NCI-H748 treated with DMSO at 0.1 percent for 48 hours (cell line): ENCODE measurements around the gene NFKBIL1.
A peak's percentile ranks its signal among the peaks of the same experiment; 100 is the strongest.
"Not testable (repeated sequence)": the region's sequence is repeated elsewhere in the genome, so short reads cannot be mapped to it uniquely, and the experiment has no call there.

Experiments
- DNase-seq: peaks from one replicate; lab custom pipeline; 2025; lab: John Stamatoyannopoulos, UW

The NFKBIL1 gene, protein sequence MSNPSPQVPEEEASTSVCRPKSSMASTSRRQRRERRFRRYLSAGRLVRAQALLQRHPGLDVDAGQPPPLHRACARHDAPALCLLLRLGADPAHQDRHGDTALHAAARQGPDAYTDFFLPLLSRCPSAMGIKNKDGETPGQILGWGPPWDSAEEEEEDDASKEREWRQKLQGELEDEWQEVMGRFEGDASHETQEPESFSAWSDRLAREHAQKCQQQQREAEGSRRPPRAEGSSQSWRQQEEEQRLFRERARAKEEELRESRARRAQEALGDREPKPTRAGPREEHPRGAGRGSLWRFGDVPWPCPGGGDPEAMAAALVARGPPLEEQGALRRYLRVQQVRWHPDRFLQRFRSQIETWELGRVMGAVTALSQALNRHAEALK

DNA sequence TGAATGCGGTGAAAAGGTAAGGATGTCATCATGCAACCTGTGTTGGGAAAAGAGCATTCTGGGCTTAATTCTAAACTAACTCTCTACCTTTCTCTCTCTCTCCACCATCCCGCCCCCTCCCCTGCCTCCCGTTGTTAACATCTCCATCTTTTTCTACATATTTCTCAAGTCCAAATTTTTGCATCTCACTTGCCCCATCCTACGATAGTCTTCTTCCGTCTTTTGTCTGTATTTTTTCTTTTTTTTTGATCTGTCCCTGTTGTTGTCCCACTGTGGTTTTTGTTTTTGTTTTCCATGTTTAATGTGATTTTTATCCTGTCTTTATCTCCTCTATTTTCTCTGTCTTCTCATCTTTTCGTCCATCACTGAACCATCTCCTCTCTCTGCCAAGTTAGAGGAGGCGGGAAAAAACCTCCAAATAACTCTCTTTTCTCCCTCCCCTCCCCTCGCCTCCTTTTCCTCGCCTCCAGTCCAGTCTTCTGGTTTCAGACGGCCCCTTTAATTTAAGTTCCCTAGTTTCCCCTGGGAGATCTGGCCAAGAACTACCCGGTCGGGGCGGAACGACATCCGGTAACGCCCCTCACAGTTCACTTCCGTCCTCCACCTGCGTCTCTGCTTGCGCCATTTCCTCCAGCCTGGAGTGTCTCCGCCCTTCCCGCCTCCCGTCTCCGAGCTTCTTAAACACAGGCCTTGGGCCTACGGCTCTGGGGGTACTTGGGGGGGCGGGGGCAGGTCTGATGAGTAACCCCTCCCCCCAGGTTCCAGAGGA is at the start of gene NFKBIL1:
TSS of gene NFKBIL1 (plus strand) at position 651 of the 769 bp plus-strand sequence. CDS start at position 738, 87 bp downstream.
- peak; percentile 98 for DNase-seq

DNA sequence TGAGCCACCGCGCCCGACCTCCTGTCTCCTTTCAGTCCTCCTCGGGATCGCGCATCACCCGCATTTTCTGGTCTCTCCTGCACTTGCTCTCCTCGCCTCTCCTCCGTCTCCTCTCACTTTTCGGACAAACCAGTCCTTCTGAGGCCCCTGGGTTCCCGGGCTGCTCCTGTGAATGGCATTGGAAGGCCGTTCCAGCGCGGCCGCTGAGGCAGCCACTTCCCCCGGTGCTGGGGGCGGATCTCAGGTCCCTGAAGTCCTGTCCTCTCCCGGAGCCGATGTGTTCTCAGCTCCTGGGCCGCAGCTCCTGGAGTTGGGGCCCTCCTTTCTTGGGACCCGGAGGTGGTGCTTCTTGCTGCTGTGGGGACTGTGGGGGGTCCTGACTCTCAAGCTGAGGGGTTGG is 48.7 kb upstream of the NFKBIL1 start:
- no peak for DNase-seq

DNA sequence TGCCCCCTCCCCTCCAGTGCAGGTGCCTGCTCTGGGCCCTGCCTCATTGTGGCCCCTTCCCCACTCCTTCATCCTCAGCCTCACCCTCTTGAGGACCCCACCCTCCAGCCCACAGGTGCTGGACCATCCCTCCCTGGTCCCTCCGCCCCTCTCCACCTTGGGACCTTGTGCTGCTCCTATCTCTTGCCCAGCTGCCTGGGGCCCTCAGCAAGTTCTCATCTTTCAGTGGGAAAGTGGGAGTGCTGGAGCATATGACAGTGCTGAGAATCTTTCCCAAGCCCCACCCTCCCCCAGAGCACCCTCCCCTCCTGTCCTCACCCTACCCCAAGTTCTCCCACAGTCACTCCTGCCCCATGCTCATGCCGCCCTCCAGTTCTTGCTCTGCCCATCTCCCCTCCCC is 47.8 kb upstream of the NFKBIL1 start:
- not testable (repeated sequence) for DNase-seq

DNA sequence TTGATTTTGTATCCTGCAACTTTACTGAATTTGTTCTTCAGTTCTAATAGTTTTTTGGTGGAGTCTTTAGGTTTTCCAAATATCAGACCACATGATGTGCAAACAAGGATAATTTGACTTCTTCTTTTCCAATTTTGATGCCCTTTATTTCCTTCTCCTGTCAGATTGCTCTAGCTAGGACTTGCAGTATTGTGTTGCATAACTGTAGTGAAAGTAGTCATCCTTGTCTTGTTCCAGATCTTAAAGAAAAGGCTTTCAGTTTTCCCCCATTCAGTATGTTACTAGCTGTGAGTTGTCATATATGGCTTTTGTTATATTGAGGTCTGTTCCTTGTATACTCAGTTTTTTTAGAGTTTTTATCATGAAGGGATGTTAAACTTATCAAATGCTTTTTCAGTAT is 44.8 kb upstream of the NFKBIL1 start:
- DNase-seq: no peak

DNA sequence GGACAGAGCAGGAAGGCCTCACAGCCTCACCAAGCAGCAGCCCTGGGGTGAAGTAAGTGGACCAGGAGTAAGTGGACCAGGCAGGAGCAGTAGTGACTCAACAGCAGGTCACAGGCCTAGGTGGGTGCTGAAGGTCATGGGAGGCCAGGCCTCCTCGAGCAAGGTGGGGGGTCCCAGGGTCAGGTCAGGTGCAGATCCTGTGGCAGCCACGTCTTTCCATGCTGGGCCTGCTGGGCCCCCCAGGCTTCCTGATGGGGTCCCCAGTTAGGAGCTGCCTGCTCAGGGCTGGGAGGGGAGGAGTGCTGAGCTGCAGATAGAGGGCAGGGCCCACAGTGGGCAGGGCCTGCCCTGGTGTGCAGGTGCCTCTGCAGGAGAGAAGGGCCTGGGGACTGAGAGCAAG is 38.4 kb upstream of the NFKBIL1 start:
- DNase-seq: not testable (repeated sequence)

DNA sequence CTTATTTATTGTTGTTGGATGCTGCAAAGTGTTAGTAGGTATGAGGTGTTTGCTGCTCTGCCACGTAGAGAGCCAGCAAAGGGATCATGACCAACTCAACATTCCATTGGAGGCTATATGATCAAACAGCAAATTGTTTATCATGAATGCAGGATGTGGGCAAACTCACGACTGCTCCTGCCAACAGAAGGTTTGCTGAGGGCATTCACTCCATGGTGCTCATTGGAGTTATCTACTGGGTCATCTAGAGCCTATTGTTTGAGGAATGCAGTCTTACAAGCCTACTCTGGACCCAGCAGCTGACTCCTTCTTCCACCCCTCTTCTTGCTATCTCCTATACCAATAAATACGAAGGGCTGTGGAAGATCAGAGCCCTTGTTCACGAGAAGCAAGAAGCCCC is 37.4 kb upstream of the NFKBIL1 start:
- no peak for DNase-seq

DNA sequence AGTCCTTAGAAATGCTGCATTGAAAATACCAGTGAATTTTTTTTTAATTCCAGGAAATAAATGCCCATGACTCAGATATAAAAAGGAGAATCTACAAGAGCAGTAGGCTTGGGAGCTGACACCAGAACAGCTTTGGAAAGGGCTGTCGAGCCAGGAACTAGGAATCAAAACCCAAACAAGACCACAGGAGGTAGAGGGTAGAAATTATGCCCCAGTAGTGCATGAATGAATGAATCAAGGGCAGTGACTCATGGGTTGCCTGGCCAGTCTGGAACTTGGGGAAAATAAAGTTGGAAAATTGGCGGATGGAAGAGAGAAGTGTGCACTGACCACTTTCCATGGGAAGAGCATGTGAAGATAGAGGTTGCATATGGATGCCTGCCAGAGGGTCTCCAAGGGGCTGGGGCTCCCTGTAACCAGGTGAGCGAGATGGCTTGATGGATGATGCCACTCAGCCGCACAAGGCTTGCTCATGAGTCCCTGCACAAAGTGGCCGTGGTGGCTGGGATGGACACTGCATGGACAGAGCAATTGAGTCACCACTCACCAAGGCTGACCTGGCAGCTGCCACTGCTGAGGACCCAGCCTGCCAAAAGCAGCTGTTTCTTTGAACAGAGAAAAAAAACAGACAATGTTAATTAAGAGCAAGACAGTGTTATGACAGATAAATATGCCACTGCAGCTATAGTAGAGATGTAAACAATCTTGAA is 33.8 kb upstream of the NFKBIL1 start:
- no peak for DNase-seq

DNA sequence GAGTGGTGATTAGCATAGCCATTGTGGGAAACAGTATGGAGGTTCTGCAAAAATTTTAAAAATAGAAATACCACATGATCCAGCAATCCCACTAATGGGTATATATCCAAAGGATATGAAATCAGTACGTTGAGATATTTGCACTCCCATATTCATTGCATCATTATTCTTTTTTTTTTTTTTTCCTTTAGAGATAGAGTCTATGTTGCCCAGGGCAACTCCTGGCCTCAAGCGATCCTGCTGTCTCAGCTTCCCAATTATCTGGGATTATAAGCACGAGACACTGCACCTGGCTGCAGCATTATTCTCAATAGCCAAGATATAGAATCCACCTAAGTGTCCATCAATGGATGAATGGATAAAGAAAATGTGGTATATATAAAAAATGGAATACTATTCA is 25.6 kb upstream of the NFKBIL1 start:
- no peak for DNase-seq

DNA sequence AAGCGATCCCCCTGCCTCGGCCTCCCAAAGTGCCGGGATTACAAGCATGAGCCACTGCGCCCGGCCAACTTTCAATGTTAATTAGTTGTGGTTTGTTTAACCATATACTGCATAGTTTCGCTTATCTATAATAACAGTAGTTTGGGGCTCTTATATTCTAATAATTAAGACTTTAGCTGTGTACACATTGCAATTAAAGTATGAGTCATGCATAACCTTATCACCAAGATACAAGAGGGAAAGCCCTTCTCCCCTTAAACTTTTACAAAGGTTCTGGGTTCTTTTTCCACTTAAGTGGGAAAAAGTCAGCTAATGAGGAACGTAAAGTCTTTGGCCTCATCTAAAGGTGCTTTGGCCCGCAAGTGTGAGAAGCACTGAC is 21.9 kb upstream of the NFKBIL1 start:
- DNase-seq: no peak

DNA sequence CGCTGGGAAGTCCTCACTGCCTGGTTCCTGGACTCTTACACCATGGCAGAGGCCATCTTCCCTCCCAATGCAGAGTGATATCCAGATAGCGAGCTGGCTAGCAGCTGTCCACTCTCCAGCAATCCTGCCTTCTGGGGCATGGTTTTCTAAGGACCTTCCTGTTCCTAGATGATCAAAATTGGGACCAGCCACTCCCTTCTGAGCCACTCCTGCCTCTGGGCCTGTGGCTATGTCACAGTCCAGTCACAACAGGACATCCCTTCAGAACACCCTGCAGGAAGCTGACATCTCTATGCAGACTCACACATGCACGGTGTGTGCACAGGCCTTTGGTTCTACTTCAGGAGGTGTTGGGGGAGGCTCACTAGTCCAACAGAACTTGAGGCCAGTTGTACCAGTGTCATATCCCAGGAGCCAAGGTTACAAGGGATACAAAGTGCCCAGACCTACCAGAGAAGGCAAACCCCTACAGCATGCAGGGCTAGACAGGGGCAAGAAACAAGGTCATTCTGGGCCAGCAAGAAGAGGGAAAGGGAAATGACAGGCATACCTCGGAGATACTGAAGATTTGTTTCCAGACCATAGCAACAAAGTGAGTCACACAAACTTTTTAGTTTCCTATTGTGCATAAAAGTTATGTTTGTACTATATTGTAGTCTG is 21.3 kb upstream of the NFKBIL1 start:
- DNase-seq: no peak

DNA sequence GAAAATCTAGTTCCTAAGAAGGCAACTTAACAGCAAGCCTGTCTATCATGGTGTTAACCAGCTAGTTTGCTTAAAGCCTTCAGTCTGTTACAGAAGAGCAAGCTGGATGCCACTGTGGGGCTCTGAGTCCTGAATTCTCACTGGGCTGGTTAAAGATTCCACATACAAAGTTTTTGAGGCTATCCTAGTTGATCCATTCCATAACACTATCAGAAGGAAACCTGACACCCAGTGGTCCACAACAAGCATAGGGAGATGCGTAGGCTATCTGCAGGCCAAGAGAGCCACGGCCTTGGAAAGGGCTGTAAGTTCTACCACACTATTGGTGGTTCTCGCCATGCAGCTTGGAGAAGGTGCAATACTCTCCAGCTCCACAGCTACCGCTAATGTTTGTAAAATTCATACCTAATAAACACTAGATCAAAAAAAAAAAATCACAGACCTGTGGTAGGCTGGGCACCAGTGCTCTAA is 19.1 kb upstream of the NFKBIL1 start:
- DNase-seq: no peak

DNA sequence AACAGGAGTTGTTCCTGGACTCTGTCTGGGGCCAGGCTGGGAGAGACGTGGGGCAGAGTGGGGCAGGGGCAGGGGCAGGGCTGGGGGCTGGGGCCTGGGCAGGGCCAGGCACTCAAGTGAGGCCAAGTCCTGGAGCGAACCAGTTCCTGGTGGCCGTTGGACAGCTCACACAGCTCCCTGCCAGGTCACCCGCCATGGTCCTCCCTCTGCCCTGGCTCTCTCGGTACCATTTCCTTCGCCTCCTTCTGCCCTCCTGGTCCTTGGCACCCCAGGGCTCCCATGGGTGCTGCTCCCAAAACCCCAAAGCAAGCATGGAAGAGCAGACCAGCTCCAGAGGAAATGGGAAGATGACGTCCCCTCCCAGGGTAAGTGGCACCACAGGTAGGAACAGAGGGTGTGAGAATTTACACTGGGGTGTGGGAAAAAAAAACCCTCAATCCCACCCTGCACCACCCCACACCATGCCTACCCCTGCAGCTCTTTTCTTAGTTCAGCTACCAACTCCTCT is 18.5 kb upstream of the NFKBIL1 start, which contains the start of gene MCCD1:
TSS of gene MCCD1 (plus strand) at position 142 of the 508 bp plus-strand sequence. CDS start at position 195, 53 bp downstream.
- DNase-seq: no peak

DNA sequence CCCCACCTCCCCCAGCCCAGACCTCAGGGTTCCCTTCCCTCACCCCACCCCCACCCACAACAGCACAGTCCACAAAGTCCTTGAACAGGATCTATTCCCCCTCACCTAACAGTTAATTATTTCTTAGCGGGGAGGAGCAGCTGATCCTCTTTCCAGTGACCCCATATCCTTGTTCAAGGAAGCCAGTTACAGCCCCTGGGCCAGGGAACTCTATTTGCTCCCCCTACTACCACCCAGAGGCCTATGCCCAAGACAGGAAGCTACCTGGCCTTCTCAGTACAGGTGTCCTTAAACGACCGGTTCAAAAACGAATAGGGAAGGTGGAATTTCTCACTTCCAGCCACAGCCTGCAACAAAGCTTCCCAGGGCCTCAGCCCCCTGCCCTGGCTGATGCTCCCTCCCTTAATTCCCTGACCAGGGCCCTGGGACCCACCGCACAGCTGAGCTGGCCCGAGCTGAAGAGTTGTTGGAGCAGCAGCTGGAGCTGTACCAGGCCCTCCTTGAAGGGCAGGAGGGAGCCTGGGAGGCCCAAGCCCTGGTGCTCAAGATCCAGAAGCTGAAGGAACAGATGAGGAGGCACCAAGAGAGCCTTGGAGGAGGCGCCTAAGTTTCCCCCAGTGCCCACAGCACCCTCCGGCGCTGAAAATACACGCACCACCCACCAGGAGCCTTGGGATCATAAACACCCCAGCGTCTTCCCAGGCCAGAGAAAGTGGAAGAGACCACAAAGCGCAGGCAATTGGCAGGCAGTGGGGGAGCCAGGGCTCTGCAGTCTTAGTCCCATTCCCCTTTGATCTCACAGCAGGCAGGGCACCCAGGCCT is 17.9 kb upstream of the NFKBIL1 start:
- no peak for DNase-seq

DNA sequence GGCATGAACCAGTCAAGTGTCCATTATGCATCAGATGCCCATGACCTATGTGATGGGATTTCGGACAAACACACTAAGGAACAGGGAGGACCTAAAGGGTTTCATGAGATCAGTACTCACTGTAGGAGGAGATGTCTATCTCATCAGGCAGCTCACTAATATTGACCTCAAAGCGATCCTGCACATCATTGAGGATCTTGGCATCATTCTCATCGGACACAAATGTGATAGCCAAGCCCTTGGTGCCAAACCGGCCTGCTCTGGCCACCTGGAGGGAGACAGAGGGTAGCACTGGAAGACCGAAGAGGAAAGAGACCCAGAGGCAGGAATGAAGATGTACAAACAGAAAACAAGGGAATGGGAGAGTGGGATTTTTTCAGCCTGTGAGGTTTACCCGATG is 16.7 kb upstream of the NFKBIL1 start:
- DNase-seq: no peak

DNA sequence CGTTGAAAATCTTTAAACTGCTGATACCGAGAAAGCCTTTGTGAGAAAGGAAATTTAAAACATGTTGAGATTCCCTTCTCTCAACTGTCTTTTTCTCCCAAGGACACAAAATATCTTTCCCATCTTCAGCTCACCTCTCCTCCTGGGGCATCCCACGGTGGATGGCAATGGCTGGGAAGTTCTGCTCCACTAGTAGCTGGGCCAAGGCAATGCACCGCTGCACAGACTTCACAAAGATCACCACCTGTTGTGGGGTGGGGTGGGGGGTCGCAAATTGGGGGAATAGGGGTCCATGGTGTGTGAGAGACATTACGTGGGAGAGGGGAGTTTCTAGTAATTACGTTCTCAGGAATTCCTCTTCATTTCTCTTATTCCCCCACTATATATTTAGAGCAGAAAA is 16.2 kb upstream of the NFKBIL1 start:
- DNase-seq: no peak

DNA sequence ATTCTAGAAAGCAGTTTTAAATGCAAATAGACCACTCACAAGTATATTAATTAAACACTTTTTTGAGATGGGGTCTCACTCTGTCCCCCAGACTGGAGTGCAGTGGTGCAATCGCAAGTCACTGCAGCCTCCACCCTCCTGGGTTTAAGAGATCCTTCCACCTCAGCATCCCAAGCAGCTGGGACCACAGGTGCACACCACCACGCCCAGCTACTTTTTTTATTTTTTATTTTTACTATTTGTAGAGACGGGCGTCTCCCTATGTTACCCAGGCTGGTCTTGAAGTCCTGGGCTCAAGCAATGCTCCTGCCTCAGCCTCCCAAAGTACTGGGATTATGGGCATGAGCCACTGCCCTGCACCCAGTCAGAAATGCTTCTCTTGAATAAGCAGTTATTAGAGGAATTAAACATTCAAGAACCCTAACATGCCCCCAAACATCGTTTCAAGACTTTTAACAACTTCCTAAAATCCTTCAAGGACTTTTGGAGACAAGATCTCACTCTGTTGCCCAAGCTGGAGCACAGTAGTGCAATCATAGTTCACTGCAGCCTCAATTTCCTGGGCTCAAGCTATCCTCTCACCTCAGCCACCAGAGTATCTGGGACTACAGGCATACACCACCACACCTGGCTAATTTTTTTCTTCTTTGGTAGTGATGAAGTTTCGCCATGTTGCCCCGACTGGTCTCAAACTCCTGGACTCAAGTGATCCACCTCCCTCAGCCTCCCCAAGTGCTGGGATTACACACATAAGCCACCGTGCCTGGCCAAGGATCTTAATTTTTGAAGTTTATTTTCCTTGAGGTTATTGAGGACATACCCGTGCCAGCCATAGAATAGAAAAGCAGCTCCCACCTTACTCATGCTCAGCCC is 15.4 kb upstream of the NFKBIL1 start:
- no peak for DNase-seq

DNA sequence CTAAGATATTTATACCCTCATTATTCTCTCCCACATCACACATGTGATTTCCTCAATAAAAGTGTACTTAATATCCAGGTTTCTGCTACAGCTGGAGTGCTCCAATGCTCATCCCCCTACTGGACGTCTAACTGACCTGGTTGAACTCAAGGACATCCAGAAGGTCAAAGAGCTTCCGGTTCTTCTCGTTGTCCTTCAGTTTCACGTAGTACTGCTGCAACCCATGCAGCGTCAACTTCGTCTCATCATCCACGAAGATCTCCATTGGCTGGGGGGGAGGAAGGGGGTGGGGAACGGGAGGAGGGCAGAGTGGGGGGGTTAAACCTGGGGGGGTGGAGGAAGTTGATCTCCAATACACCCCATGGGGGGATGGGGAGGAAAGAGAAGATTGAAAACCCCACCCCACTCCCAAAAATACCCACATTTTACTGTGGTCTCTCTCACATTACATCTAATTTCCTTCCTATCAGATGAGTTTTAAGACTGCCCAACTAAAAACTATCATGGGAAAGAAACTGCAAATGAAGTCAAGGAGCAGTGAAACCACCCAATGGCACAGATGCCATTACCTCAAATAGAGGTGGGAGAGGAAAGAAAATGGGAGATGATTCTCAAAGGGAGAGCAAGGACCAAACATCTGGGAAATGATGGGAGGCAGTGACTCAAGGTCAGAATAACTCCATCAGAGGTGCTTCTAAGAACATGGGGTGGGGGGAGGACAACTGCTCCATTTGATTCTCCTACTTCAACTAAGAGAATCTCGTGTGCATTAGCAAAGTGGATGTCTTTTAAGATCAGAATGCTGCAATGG is 14.6 kb upstream of the NFKBIL1 start:
- no peak for DNase-seq

DNA sequence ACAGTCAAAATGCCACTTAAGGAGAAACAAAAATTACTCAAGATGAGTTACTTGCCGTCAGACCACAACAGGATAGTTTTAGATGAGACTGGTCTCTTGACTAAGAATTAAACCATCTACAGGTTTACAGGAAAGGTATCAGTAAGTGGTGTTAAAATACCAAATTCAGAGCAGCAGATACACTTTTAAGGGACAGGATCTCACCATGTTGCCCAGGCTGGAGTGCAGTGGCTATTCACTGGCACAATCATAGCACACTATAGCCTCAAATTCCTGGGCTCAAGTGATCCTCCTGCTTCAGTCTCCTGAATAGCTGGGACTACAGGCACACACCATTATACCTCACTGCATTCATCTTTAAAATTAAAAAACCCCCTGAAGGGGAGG is 14.0 kb upstream of the NFKBIL1 start:
- no peak for DNase-seq

DNA sequence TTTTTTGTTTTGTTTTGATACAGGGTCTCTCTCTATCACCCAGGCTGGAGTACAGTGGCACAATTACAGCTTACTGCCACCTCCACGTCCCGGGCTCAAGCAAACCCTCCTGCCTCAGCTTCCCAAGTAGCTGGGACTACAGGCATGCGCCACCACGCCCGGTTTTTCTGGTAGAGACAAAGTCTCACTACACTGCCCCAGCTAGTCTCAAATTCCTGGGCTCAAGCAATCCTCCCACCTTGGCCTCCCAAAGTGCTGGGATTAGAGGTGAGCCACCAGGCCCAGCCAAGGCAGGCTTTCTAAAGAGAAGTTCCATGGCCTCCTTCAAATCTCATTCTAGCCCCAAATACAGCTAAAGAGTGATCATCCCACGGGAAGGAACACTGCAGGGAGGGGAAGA is 13.4 kb upstream of the NFKBIL1 start:
- no peak for DNase-seq
